NOMO-1 treated with dmso at 0.1 percent for 144 hours (cell line): Measurements from ENCODE around the gene GAB2.
"Not testable (repeated sequence)": the region's sequence is repeated elsewhere in the genome, so short reads cannot be mapped to it uniquely, and the experiment has no call there.

Source experiments
- DNase-seq: peaks from one replicate; lab custom pipeline; 2025; ENCODE audit not compliant: unreplicated experiment; lab: John Stamatoyannopoulos, UW

GAB2 gene, protein sequence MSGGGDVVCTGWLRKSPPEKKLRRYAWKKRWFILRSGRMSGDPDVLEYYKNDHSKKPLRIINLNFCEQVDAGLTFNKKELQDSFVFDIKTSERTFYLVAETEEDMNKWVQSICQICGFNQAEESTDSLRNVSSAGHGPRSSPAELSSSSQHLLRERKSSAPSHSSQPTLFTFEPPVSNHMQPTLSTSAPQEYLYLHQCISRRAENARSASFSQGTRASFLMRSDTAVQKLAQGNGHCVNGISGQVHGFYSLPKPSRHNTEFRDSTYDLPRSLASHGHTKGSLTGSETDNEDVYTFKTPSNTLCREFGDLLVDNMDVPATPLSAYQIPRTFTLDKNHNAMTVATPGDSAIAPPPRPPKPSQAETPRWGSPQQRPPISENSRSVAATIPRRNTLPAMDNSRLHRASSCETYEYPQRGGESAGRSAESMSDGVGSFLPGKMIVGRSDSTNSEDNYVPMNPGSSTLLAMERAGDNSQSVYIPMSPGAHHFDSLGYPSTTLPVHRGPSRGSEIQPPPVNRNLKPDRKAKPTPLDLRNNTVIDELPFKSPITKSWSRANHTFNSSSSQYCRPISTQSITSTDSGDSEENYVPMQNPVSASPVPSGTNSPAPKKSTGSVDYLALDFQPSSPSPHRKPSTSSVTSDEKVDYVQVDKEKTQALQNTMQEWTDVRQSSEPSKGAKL

GRCh38 chr11:78417175-78417887 is at the start of gene GAB2:
TSS of gene GAB2 (minus strand) at chr11:78417820. CDS start at chr11:78417720, 100 bp downstream.
- no peak for DNase-seq

GRCh38 chr11:78467370-78467769 is 49.8 kb upstream of the GAB2 start:
- no peak for DNase-seq

- no peak for DNase-seq
Observed at GRCh38 chr11:78465169-78465942, 47.7 kb upstream of the GAB2 start.

DNA sequence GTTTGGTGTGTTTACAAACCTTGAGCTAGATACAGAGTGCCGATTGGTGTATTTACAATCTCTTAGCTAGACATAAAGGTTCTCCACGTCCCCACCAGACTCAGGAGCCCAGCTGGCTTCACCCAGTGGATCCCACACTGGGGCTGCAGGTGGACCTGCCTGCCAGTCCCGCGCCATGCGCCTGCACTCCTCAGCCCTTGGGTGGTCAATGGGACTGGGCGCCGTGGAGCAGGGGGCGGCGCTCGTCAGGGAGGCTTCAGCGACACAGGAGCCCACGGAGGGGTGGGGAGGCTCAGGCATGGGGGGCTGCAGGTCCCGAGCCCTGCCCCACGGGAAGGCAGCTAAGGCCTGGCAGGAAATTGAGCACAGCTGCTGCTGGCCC is 47.2 kb upstream of the GAB2 start:
- not testable (repeated sequence) for DNase-seq

GRCh38 chr11:78460471-78460870 is 42.9 kb upstream of the GAB2 start:
- no peak for DNase-seq

GRCh38 chr11:78459738-78460137 is 42.1 kb upstream of the GAB2 start:
- no peak for DNase-seq

GRCh38 chr11:78457448-78457847 is 39.8 kb upstream of the GAB2 start:
- no peak for DNase-seq

- DNase-seq: no peak
Observed at GRCh38 chr11:78453140-78453935, 35.7 kb upstream of the GAB2 start.

GRCh38 chr11:78451371-78452150 is 33.9 kb upstream of the GAB2 start:
- no peak for DNase-seq

GRCh38 chr11:78450866-78451265 is 33.2 kb upstream of the GAB2 start:
- no peak for DNase-seq

- DNase-seq: no peak
Observed at GRCh38 chr11:78449866-78450265, 32.2 kb upstream of the GAB2 start.

- no peak for DNase-seq
Observed at GRCh38 chr11:78446210-78446609, 28.6 kb upstream of the GAB2 start.

DNA sequence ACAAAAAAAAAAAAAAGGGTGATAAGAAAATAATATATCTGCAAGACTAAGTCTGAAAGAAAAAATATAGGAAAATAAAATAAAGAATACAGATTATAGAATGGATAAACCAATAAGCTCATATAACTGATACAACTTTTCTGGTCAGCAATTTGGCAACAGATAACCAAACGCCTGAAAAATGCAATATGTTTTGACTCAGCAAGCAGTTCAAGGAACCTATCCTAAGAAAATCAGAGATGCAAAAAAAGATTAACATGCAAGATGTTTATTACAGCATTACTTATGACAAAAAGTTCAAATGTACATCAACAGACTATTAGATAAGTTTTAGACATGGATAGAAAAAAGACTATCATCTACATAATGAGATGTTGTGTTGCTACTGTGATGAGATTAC is 27.1 kb upstream of the GAB2 start:
- no peak for DNase-seq

GRCh38 chr11:78441956-78442355 is 24.3 kb upstream of the GAB2 start:
- no peak for DNase-seq

DNA sequence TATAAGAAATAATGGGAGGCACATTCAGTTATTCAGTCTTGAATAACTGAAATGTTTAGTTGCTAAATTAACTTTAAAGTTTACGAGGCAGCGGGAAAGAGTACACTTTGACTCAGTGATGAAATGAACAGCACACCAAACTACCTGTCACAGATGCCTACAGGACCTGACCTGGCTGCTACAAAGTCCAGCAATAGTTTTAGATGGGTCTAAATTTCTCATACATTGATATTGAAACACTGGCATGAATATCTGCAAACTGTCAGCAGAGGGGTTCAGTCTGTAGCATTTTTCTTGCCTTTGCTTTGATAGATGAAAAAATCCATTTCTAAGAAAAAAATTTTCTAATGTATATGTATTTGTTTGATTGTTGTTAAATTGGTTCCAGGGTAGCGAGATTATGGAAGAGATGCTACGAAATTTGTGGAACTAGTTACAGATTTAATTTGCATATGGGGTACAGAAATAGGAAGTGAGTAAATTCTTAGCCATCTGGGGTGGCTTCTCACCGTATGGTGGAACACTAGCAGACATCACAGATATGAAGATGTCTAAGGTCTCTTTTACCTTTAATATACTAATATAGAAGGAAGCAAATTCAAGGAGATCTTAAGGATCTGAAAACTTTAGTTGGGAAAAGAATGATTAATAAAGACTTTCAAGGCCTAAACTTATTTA is 20.8 kb upstream of the GAB2 start:
- DNase-seq: no peak

- DNase-seq: no peak
Observed at GRCh38 chr11:78432956-78433355, 15.3 kb upstream of the GAB2 start.

GRCh38 chr11:78432058-78432515 is 14.5 kb upstream of the GAB2 start:
- DNase-seq: no peak

- DNase-seq: no peak
Observed at GRCh38 chr11:78429660-78430059, 12.0 kb upstream of the GAB2 start.

DNA sequence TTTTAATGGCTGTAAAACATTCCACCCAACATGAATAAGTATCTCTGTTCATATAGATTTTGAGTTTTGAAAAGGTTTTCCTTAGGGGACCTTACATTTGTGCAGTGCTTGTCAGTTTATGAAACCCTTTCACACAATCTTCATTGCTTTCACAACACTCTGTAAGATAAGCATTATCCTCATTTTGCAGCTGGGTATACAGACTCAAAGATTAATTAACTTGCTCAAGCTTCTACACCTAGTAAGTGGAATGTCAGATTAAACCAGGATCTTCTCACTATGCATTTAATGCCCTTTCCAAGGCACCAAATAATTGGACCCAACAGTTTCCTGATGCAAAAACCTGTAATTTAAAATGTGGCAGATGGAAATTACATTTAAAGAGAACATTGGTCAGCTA is 11.6 kb upstream of the GAB2 start:
- DNase-seq: no peak
